Fibroblast of peridontal ligament (primary cell): ENCODE measurements around the gene DUSP14.

ENCODE experiments used
- DNase-seq: peaks from one replicate; pipeline ENCODE4 v3.0.0-alpha.2; 2010; ENCODE audit errors: extremely low read depth

The DUSP14 gene

DNA sequence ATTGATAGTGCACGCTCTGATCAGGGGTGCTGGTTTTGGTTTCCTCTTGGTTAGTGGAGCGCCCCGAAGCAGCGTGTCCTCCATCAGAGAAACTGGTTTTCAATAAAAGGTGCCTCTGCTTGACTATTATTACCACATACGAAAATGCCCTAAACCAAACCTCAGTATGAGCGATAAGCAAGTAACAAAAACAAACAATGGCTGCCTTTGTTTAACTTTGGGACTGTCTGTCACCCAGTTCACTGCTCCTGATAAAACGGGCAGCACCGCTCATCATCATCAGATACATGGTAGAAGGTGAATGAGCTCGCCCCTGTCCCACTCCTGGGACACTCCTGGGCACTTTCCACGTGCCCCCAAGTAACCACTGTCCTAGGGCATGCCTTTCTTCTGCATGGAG lies 24.0 kb downstream of the DUSP14 start:
- DNase-seq, result no peak

DNA sequence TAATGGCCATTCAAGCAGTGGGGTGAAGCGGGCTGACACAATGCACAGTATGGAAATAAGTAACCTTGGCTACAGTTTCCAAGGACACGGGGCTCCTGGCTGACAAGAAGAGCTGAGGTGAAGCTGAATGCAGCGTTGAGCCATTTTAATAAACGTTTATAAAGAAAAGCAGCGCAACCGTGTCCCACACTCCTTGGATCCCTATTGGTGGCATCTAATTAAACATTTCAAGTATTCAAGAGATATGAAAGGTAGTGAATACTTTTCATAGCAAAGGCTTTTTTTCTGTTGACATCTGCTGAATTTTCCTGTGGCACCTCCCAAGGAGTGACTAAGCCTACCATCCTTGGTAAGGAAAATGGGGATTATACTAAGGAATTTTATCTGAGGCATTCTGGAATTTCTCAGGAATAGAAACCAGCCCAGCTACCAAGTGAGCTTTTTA lies 26.5 kb downstream of the DUSP14 start:
- DNase-seq, result no peak

GRCh38 chr17:37517881-37518280 lies 28.2 kb downstream of the DUSP14 start:
- no peak for DNase-seq

GRCh38 chr17:37518826-37519225 lies 29.1 kb downstream of the DUSP14 start:
- DNase-seq, result peak; percentile 40

GRCh38 chr17:37519251-37519985 lies 29.7 kb downstream of the DUSP14 start:
- DNase-seq, result no peak

DNA sequence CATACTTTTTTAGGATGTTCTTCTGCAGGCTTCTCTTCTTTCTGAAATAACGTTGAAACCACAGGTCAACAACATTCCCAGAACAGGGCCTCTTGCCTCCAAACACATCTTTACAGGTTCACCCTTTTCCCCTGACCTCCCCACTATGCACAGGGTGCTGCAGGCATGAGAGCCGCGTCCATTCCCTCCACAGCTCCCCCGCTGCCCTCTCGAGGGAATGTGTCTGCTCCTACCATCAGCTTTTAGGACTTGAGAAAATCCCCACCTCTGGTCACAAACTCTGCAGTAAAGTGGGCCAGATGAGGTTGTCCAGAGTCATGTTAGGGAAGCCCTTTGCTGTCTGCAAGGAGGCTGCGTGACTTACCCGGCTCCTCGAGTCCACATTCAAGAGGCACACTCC lies 30.5 kb downstream of the DUSP14 start:
- no peak for DNase-seq

DNA sequence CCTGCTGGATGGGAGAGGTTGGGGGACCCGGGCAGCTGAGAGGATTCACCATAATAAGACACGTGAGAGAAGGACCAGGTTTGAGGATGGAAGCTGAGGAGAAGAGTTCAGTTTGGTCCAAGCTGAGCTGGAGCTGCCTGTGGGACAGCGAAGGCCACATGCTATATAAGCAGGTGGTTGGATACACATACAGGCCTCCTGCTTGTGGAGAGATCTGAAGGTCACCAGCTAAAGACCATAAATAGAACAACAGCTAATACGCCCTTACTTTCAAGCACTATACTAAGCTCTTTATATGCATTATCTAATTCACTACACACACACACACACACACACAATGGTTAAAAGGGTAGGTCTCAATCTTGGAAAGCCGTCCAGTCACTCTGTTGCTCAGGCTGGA lies 32.1 kb downstream of the DUSP14 start:
- no peak for DNase-seq

DNA sequence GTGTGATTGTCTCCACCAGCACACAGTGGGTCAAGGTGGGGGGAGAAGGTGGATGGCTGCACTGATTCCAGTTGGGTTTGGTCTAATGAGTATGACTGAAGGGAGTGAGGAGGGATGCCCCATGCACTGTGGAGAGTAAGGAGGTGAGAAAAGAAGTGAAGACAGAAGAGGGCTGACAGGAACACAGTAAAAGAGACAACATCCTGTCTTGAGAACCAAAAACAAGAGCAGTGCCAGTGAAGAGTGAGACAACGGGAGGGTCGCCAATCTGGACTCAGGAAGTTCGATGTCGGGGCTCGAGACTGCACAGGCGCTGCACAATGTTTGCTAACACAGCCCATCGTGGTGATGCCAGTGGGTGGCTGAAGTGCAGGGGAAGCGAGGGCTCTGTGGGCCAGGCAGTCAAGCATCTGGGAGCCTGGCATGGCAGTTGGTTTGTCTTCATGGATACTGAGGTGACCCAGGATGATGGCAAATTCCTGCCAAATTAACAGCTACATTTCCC lies 34.1 kb downstream of the DUSP14 start:
- DNase-seq, result no peak

DNA sequence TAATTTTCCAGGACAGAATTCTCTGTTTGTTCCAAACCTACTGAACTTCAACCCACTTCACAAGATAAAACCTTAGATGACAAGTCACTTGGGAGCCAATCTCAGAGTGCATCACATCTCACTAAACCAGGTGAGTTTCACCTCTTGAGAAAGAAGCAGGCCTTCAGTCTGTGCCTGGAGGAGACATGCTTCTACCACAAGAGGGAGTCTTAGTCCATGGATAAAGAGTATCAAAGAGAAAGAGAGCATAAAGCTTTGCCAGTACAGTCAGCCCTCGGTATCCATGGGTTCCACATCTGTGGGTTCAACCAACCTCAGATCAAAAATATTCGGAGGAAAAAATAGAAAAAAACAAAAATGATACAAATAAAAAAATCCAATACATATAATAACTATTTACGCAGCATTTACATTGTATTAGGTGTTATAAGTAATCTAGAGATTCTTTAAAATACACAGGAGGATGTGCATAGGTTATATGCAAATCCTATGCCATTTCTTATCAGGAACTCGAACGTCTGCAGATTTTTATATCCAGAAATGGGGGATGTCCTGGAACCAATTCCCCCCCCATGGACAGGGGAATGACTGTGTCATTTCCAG lies 37.7 kb downstream of the DUSP14 start:
- peak; percentile 72 for DNase-seq

DNA sequence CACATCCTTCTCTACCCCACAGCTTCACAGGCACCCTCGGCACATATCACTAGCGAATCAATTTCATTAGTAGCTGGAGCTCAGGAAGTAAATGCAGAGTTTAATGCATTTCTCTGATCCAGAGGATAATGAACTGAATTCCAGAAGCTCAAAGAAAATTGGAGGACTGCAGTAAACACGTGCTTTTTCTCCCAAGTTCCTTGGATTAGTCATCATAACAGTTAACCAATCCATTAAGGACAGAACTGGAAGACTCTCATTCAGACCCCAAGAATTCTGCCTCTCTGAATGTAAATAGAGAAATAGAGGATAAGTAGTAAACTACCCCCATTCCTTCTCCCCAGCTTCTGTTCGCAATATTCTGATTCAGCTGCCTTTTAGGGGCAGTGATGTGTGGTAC lies 40.7 kb downstream of the DUSP14 start:
- peak; percentile 49 for DNase-seq

DNA sequence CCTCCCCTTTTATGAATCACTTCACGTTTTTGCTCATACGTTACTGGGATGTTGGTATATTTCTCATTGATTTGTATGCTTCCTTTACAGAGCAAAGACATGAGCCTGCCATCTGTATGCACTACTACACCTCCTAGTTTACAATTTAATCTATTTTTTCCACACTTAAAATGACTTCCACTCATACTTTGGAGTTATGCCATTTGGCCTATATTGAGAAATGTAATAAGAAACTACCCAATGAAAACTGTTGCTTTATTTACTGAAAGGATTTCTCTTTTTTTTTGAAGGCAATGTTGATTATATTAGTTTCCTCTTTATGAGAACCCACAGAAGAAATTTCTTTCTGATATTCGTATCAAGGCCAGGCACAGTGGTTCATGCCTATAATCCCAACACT lies 43.1 kb downstream of the DUSP14 start:
- peak; percentile 62 for DNase-seq

DNA sequence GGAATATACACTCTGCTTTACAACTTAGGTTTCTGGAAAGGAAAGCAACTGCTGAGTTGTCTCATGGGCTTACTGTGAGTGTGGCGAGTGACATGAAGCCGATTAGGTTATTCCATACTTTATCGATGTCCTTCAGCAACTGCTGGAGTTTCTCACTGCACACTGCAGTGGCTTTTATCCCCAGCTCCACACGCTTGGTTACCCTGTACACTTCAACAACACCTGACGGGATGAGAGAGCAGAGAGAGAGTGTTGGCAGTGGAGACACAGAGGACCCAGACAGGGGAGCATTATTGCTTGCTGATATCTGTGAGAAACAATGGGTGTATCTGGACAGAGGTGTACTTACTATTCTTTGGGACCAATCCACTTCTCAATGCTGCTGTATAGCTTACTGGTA lies 46.2 kb downstream of the DUSP14 start:
- DNase-seq, result no peak

GRCh38 chr17:37538981-37539659 lies 49.4 kb downstream of the DUSP14 start:
- no peak for DNase-seq

DNA sequence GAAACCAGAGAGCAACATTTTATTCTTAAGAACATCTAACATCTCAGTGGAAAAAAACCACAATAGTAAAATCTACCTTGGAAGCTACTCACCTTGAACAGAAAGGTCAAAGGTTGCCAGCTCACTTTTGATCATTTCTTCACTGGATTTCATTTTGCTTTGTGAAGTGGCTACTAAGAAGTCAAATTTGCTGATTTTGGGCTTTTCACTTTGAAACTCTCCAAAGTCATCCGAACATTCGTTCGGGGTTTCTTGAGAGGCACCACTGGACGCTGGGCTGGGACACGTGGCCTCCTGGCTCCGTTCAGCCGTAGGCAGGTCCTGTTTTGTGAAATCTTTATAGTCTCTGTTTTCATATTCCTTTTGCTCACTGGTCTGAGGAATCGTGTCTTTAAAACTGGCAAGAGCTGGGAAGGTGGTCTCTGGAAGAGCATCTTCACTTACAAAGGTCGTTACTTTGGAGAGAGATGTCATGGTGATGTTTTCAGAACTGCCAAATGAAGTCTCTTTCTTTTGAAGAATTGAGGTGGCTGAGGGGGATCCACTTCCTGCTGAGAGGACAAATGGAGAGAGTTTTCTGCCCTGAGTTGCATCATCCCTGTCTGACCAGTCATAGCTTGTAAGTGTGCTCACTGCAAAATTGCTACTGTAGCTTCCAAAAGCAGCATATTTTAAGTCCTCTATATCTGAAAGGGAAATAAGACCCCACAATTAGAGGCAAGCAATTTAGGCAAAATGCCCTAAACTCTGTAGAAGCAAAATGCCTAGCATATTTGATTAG lies 52.4 kb downstream of the DUSP14 start:
- DNase-seq, result peak; percentile 82

DNA sequence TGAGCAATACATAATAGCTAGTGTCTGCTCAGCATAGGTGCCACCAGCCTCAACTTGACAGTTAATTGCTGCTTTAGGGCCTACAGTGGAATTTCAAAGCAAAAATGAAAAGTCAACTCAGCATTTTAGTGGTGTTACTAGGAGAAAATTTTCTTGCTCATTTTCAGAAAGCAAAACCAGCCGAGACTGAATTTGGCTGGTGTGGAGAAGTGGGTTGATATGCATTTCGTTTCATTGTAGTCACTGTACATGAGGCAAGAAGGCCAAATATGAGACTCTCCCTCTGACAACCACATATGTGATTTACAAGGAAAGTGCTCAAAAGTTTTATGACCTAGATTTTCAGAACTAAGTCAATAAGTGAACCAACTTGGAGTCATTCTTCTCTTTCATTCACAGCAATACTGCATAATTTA lies 54.0 kb downstream of the DUSP14 start:
- peak; percentile 59 for DNase-seq

- no peak for DNase-seq
These were observed 55.8 kb downstream of the DUSP14 start for GRCh38 chr17:37545486-37545885.

GRCh38 chr17:37546302-37546701 lies 56.6 kb downstream of the DUSP14 start:
- DNase-seq, result peak; percentile 57

- DNase-seq, result no peak
These were observed 58.3 kb downstream of the DUSP14 start for GRCh38 chr17:37547986-37548385.

DNA sequence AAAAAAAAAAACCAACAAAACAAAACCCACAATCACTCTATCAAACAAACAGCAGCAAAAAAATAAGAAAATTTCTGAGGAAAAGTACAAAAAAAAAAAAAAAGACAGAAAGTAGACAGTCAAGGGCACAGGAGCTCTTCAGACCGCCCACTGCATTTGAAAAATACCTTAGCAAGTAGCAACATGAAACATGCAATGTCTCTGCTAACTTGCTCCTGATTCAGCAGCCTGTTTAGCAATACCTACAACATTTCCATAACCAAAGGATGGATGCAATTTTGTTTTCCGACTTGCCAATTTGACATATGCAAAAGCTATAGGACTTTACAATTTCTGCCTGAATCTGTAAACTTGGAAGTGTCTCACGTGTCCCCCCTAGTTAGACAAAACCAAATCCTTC lies 62.1 kb downstream of the DUSP14 start:
- DNase-seq, result no peak

DNA sequence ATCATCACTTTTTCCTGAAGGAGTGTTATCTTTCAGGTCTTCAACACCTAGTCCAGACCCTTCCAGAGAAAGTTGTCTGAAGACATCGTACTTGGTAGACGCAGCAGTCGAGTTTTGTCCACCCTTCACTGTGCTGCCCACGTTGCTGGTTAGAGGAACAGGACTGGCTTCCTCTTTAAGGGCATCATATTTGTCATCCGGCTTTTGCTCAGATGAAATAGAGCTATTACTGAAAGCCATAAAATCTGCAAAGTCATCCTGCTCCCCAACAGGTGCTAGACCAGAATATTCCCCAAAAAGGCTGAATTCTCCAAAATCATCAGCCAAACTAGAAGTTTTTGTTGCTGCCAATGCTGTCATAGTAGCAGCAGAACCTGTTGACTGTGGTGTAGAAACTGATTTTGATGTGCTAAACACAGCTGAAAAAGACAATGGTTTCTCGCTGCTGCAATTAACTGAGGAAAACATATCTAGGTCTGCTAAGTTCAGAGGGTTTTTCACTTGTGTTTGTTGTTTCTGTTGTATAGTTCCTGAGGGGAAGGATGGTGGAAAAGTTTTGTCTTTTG lies 63.8 kb downstream of the DUSP14 start:
- DNase-seq, result no peak

DNA sequence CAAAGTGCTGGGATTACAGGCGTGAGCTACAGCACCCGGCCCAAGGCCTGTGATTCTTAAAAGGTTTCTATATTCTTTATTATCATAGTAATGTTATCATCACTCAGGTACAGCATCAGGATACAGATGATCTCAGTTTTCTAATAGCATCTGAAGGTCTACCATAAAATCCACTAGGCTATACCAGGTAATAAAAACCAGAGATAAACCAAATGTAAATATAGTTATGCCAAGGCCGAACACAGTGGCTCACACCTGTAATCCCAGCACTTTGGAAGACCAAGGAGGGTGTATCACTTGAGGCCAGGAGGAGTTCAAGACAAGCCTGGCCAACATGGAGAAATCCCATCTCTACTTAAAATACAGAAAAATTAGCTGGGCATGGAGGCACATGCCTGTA lies 65.7 kb downstream of the DUSP14 start:
- DNase-seq, result no peak

GRCh38 chr17:37557482-37557881 lies 67.8 kb downstream of the DUSP14 start:
- no peak for DNase-seq
